Activated CD4-positive, alpha-beta memory T cell treated with anti-CD3 and anti-CD28 coated beads for 36 hours (primary cell): ENCODE measurements around the gene ARL13B. TPM values are rescaled to one million over a fixed set of nuclear protein-coding genes. Genes with fewer than 3 reads are reported as not detected.

Experiments used
- CTCF ChIA-PET: fragments of 350-600 bp; sonication (Branson Sonifier 250); formaldehyde crosslinking; loops from one replicate; lab custom pipeline; 2021; ENCODE audit warnings: antibody characterized with exemption, inconsistent platforms; lab: Charles Lee
- POLR2A ChIA-PET: fragments of 350-600 bp; sonication (Branson Sonifier 250); formaldehyde crosslinking; loops from one replicate; lab custom pipeline; 2021; ENCODE audit warnings: antibody characterized with exemption; lab: Charles Lee
- DNase-seq: peaks from one replicate; pipeline ENCODE4 v3.0.0-alpha.2; 2020
- H3K27ac Mint-ChIP-seq: one replicate; pipeline ENCODE4 v1.8.0; 2021; ENCODE audit warnings: mixed read lengths
- H3K27me3 Mint-ChIP-seq: one replicate; pipeline ENCODE4 v1.8.0; 2021; ENCODE audit warnings: mixed read lengths
- H3K36me3 Mint-ChIP-seq: one replicate; pipeline ENCODE4 v1.8.0; 2021; ENCODE audit warnings: mixed read lengths
- H3K4me1 Mint-ChIP-seq: one replicate; pipeline ENCODE4 v1.8.0; 2021; ENCODE audit warnings: low read depth, mixed read lengths
- H3K4me3 Mint-ChIP-seq: one replicate; pipeline ENCODE4 v1.8.0; 2021; ENCODE audit warnings: mild to moderate bottlenecking, mixed read lengths
- H3K9me3 Mint-ChIP-seq: one replicate; pipeline ENCODE4 v1.8.0; 2021; ENCODE audit warnings: mixed read lengths
- intact Hi-C: fragments of 100-400 bp; cut with micrococcal nuclease; formaldehyde crosslinking; loops from one replicate; pipeline ENCODE4 v1.15.1; 2023
- total RNA-seq, 2 experiments: library from RNA; stranded (reverse); gene quantifications; one replicate each; pipeline ENCODE4 v1.2.3, GENCODE V29; 2021

The ARL13B gene
- total RNA-seq, 2 experiments from 2014 or later, result 12.0 to 12.9 TPM

DNA sequence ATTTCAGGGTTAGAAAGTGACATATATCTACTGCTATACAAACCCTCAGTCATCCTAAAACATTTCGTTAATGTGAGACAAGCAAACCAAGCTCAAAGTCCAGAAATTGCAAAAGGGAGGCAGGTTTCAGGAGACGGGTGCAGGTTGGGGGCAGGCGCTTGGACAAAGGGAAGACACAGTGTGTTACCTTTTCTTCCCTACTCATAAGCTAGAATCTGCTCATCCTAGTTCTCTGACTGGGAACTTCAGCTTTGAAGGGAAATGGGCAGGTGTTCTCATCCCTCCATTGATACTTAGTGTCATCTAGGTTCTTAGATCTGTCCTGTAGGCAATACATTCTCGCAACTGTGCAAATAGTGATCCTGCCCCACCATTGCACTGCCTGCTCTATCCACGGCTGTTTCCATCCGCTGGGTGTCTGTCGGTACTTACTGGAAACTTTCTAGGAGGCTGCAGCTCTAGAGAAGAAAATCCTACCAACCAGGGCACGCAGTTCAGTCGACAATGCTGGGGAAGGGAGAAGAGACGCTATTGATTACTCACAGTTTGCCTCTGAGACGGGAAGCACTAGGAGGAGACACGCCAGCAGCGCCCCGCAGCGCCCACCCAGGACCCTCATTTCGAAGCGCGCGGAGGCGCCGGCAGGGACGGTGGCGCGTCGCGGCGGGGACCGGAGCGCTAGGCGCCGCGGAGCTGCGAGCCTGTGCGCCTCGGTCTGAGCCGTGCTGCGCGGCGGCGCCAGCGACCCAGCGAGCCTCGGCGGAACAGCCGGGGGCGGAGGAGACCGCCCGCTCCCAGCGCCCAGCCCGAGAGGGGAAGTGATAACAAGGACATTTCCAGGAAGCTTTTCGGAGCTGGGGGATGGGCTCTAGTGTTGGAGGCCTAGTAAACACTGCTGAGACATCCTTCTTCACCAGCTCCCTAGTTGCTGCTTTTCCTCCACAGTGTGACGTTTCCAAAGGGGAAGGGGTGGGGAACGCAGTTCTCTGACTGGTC, 6.5 kb upstream of the ARL13B start, which contains the start of gene PROS1:
Gene PROS1, minus strand, starts transcription at position 766 of the 996 bp plus-strand sequence. Its CDS starts 147 bp downstream, at position 619.
- Mint-ChIP-seq H3K27ac (peak within 1 kb of the TSS; percentile 70), H3K4me3 (peak within 1 kb of the TSS; percentile 75), H3K36me3 (no peaks in the 10 kb centered on the region), H3K9me3 (no peaks in the 10 kb centered on the region), H3K4me1 (peaks cover 10% of the 10 kb centered on the region), H3K27me3 (peaks cover 11% of the 10 kb centered on the region)
- peak; percentile 74 for DNase-seq
- ChIA-PET POLR2A (no interaction called here), CTCF (interaction anchor here (0.8 to 2.1 kb wide), 4 partner anchors 34 to 96 kb away, joined by 3 to 6 read pairs (median 4); no protein-coding TSS in a partner anchor)
- intact Hi-C loops, result loop anchor here (1.0 kb wide), 1 partner anchor 38 kb away; no protein-coding TSS in a partner anchor

DNA sequence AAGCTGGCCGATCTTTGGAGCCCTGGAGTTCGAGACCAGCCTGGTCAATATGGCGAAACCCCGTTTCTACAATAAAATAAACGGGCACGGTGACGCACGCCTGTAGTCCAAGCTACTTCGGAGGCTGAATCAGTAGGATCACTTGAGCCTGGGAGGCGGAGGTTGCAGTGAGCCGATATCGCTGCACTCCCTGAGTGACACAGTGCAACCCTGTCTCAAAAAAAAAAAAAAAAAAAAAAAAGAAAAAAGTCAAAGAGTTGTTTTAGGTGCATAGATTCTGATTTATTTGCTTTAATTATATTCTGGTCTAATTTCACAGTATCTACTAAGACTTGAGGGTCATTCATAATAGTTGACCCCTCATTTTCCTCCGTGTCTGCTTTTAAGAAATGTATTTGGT, 1.7 kb downstream of the ARL13B start:
- H3K27ac Mint-ChIP-seq, result no peak overlapping the region
- peaks cover 19% of the 10 kb centered on the region for H3K4me1 Mint-ChIP-seq

DNA sequence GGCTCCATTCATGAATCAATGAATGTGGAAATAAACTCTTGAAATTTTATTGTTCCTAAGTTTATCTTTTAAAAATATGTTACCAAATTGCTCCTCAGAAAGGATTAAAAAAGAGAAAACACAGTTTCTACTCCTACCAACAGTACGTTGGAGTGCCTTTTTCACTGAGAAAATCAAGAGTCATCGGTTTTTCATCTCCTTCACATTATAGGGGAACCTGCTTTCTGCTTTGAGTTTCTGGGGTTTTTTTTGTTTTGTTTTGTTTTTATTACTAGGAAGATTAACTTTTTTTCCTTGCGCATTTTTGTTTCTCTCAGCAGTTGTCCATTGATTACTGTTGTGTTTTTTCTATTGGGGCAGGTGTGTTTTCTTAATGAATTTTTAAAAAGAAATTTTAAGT, 3.5 kb downstream of the ARL13B start:
- Mint-ChIP-seq H3K27me3 (no peaks in the 10 kb centered on the region), H3K4me3 (no peak overlapping the region), H3K9me3 (no peaks in the 10 kb centered on the region), H3K36me3 (no peaks in the 10 kb centered on the region), H3K27ac (no peak overlapping the region), H3K4me1 (peaks cover 19% of the 10 kb centered on the region)
- intact Hi-C loops, result no loop called here
- no peak for DNase-seq
- ChIA-PET POLR2A (no interaction called here), CTCF (interaction anchor here (1.3 kb wide), 1 partner anchor 86 kb away, joined by 3 read pairs; no protein-coding TSS in a partner anchor)

More for the DNA sequence above, 1.7 kb downstream of the ARL13B start:
- intact Hi-C loops, result no loop called here
- CTCF ChIA-PET, result interaction anchor here (1.9 kb wide), 1 partner anchor 21 kb away, joined by 5 read pairs; no protein-coding TSS in a partner anchor
- no peaks in the 10 kb centered on the region for H3K9me3 Mint-ChIP-seq
- no peaks in the 10 kb centered on the region for H3K27me3 Mint-ChIP-seq
- H3K4me3 Mint-ChIP-seq, result peak overlapping the region; percentile 3
- POLR2A ChIA-PET, result interaction anchor here (1.3 kb wide), 1 partner anchor 81 kb away, joined by 3 read pairs; the partner anchor contains the start of genes DHFR2 and NSUN3
- DNase-seq, result no peak
- no peaks in the 10 kb centered on the region for H3K36me3 Mint-ChIP-seq

DNA sequence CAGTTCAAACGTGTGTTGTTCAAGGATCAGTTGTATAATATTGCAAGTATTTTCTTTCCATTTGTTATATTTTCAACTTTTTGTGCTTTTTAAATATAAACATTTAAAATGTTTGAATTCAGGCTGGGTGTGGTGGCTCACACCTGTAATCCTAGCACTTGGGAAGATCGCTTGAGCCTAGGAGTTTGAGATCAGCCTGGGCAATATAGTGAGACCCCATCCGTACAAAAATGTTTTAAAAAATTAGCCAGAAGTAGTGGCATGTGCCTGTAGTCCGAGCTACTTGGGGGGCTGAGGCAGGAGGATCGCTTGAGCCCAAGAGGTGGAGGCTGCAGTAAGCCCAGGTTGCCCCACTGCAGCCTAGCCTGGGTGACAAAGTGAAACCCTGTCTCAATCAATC, 4.7 kb downstream of the ARL13B start:
- no peaks in the 10 kb centered on the region for H3K27me3 Mint-ChIP-seq
- intact Hi-C loops, result no loop called here
- H3K9me3 Mint-ChIP-seq, result no peaks in the 10 kb centered on the region
- H3K36me3 Mint-ChIP-seq, result no peaks in the 10 kb centered on the region
- no peak overlapping the region for H3K4me3 Mint-ChIP-seq
- no peak for DNase-seq
- ChIA-PET POLR2A (no interaction called here), CTCF (no interaction called here)
- H3K27ac Mint-ChIP-seq, result no peak overlapping the region
- H3K4me1 Mint-ChIP-seq, result peaks cover 15% of the 10 kb centered on the region

DNA sequence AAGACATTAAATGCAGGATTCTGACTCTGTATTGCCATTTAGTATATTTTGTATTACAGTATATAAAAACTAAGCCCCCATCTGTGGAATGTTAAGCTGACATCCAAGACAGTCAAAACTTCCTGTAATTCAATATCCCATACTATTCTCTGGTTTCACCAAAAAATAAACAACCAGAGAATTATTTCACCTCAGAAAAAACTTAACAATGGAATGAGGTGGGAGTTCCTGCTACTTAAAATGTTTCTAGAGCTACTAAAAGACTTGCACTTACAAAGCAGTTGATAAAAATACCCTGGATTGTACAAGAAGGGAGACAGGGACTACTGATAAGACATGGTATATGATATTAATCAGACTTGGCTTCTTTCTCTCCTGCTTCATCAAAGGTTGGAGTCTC, 8.3 kb downstream of the ARL13B start:
- Mint-ChIP-seq H3K36me3 (no peaks in the 10 kb centered on the region), H3K4me1 (no peaks in the 10 kb centered on the region), H3K4me3 (no peak overlapping the region), H3K9me3 (no peaks in the 10 kb centered on the region), H3K27me3 (no peaks in the 10 kb centered on the region), H3K27ac (no peak overlapping the region)
- intact Hi-C loops, result no loop called here
- ChIA-PET POLR2A (no interaction called here), CTCF (no interaction called here)
- no peak for DNase-seq

DNA sequence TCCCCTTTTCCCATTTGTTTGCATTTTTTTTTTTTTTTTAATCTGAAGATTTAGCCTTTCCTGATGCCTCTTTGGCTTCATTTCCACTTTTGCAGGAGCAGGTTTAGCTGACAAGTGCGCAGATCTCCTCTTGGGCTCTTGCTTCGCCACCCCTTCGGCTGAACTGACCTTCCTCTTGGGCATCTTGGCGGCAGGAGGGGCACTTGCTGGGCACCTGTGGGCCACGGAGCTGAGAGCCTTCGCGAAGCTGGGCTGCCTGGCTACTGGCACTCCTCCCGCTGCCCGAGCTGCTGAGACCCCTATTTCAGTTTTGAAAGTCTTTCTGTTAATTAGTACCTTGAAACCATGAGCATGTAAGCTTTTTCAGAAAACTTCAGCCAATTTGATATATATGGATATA, 8.8 kb downstream of the ARL13B start:
- intact Hi-C loops, result no loop called here
- Mint-ChIP-seq H3K4me1 (no peaks in the 10 kb centered on the region), H3K36me3 (no peaks in the 10 kb centered on the region), H3K27me3 (no peaks in the 10 kb centered on the region), H3K9me3 (no peaks in the 10 kb centered on the region), H3K4me3 (no peak overlapping the region), H3K27ac (no peak overlapping the region)
- no peak for DNase-seq
- ChIA-PET CTCF (no interaction called here), POLR2A (no interaction called here)

DNA sequence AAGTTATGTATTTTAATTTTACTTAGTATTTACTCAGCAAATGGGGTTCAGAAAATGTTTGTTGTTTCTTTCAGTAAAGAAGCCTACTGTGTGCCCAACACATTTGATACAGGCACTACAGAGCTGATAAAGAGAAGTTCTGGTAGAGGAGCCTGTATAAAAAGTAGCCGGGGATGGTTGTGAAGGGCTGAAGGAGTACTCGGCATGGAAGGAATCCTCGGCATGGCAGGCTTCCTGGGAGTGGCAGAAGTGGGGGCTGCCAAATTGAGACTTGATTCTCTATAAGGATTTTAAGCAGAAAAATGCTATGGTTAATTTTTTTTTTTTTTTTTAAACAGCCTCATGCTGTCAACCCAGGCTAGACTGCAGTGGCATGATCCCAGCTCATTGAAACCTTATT, 9.3 kb downstream of the ARL13B start:
- H3K4me1 Mint-ChIP-seq, result peaks cover 2% of the 10 kb centered on the region
- H3K27me3 Mint-ChIP-seq, result no peaks in the 10 kb centered on the region
- intact Hi-C loops, result no loop called here
- no peaks in the 10 kb centered on the region for H3K9me3 Mint-ChIP-seq
- DNase-seq, result no peak
- CTCF ChIA-PET, result interaction anchor here (1.2 kb wide), 1 partner anchor 80 kb away, joined by 3 read pairs; no protein-coding TSS in a partner anchor
- POLR2A ChIA-PET, result no interaction called here
- H3K27ac Mint-ChIP-seq, result no peak overlapping the region
- H3K36me3 Mint-ChIP-seq, result no peaks in the 10 kb centered on the region
- H3K4me3 Mint-ChIP-seq, result no peak overlapping the region

DNA sequence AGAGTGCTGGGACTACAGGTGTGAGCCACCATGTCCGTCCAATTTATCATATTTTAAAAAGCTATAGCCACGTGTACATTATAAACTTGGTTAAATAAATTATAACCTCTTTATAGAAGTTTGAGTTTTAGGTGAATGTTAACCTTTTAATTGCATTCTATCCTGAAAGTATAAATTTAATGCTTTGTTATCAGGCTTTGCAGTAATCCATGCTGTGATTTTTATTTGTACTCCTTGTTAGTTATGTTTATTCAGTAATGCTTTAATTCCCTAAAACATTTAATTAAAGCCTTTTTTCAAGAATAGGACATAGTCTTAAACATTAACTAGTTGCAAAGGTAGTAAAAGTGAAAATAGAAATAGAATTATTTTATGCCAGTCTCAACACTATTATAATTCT, 11.7 kb downstream of the ARL13B start:
- Mint-ChIP-seq H3K27me3 (no peaks in the 10 kb centered on the region), H3K36me3 (no peaks in the 10 kb centered on the region), H3K9me3 (no peaks in the 10 kb centered on the region), H3K4me1 (peaks cover 2% of the 10 kb centered on the region), H3K4me3 (no peak overlapping the region), H3K27ac (no peak overlapping the region)
- intact Hi-C loops, result no loop called here
- ChIA-PET CTCF (no interaction called here), POLR2A (no interaction called here)
- no peak for DNase-seq

DNA sequence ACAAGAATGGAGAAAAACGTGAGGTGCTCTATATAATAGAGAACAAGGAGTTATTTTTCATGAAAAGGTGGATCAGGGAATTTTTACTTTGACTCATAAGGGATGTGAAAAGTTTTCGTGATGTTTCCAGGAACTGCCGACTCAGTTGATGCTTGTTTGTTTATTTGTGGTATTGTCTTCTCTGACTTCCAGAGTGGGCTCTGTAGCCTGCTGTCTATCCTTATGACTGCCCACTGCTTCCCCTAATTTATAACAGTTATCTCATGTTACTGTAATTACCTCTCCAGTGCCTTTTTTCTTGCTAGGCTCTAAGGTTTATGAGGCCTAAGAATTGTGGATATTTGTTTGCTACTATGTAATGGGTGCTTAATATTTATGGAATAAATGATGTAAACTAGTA, 12.3 kb downstream of the ARL13B start:
- H3K36me3 Mint-ChIP-seq, result no peaks in the 10 kb centered on the region
- peaks cover 2% of the 10 kb centered on the region for H3K4me1 Mint-ChIP-seq
- intact Hi-C loops, result no loop called here
- ChIA-PET POLR2A (no interaction called here), CTCF (no interaction called here)
- no peaks in the 10 kb centered on the region for H3K9me3 Mint-ChIP-seq
- no peaks in the 10 kb centered on the region for H3K27me3 Mint-ChIP-seq
- H3K27ac Mint-ChIP-seq, result no peak overlapping the region
- no peak for DNase-seq
- no peak overlapping the region for H3K4me3 Mint-ChIP-seq

DNA sequence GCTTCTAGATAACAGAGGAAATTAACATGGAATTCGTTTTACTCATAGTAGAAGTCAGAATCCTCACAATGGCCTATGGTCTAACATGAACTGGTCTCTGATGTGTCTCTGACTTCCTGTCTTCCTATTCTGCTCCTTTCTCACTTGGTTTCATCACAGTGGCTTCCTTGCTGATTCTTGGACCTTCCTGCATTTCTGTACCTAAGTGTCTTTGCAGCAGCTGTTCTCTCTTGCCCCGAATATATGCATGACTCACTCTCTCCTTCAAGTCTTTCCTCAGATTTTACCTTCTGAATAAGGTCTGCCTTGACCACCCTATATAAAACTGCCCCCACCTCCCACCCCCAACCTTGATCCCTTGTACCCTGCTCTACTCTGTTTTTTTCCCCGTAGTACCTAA, 14.1 kb downstream of the ARL13B start:
- Mint-ChIP-seq H3K27ac (no peak overlapping the region), H3K4me1 (peaks cover 2% of the 10 kb centered on the region), H3K36me3 (no peaks in the 10 kb centered on the region), H3K4me3 (no peak overlapping the region), H3K9me3 (no peaks in the 10 kb centered on the region), H3K27me3 (no peaks in the 10 kb centered on the region)
- DNase-seq, result no peak
- intact Hi-C loops, result no loop called here
- ChIA-PET POLR2A (interaction anchor here (1.1 kb wide), 1 partner anchor 68 kb away, joined by 3 read pairs; the partner anchor contains the start of genes DHFR2 and NSUN3), CTCF (interaction anchor here (1.0 to 2.1 kb wide), 2 partner anchors 70 to 75 kb away, joined by 4 to 8 read pairs; no protein-coding TSS in a partner anchor)

DNA sequence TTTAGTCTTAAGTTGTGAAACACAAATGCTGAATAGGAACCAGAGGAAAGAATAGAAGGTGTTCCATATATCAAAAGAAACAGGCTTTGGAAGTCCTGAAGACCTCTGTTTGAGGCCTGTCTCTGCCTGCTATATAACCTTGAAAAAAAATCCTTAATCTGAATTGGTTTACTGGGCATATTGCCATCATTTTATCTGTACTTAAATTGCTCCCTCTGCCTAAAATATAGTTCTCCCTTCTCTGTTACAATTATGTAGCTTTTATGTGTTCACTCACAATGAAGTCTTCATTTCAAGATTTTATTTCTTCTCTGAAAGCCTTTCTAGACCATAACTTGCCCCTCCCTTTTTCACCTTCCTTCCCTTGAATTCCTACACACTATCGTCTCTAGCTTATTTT, 21.2 kb downstream of the ARL13B start:
- intact Hi-C loops, result loop anchor here (10.0 kb wide), 1 partner anchor 244 kb away; no protein-coding TSS in a partner anchor
- no peaks in the 10 kb centered on the region for H3K27me3 Mint-ChIP-seq
- no peaks in the 10 kb centered on the region for H3K9me3 Mint-ChIP-seq
- H3K4me1 Mint-ChIP-seq, result peaks cover 5% of the 10 kb centered on the region
- no peaks in the 10 kb centered on the region for H3K36me3 Mint-ChIP-seq
- no peak overlapping the region for H3K27ac Mint-ChIP-seq
- H3K4me3 Mint-ChIP-seq, result no peak overlapping the region
- DNase-seq, result no peak
- ChIA-PET POLR2A (no interaction called here), CTCF (interaction anchor here (4.3 kb wide), 1 partner anchor 68 kb away, joined by 21 read pairs; no protein-coding TSS in a partner anchor)
